ENCODE measurements around the gene PLXNA2. TPM values are rescaled to one million over a fixed set of nuclear protein-coding genes. Genes with fewer than 3 reads are reported as not detected.

Gene PLXNA2
- total RNA-seq, 1 donor from 2014 or later, result 1.7 TPM

DNA sequence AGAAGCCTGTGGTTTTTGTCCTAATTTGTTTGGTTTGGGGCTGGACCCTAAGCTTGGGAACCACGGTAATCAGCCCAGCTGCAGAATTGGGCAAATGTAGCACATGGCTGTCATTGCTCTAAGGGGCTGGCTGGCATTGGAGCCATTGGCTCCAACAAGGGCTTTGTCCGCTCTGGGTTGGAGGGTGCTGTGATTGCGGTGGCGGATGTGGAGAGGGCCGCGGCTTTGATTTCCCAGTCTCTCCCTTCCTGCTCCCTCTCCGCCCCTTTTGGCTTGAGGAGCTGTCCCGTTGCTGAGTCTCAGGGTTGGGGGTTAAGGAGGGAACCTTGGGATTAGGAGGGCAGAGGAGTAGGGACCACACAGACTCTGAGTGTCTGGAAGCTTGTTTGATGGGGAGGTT lies 241.5 kb downstream of the PLXNA2 start:
- Histone ChIP-seq H3K9me3 (ENCODE audit: low read depth) (no peaks in the 10 kb centered on the region), H3K4me3 (no peak overlapping the region), H3K4me2 (no peak overlapping the region), H4K20me1 (ENCODE audit: low read depth) (no peaks in the 10 kb centered on the region), H3K27me3 (no peaks in the 10 kb centered on the region), H3K36me3 (no peaks in the 10 kb centered on the region), H3F3A (ENCODE audit: low read depth) (no peaks in the 10 kb centered on the region), H3K9ac (no peak overlapping the region), H2AFZ (replicated peaks) (no peak overlapping the region), H3K79me2 (ENCODE audit: low read depth) (no peaks in the 10 kb centered on the region), H3K27ac (no peak overlapping the region), H3K4me1 (no peaks in the 10 kb centered on the region)
- Mint-ChIP-seq H3K27me3 (ENCODE audit: insufficient read depth, low read depth) (peaks cover 6% of the 10 kb centered on the region), H3K27ac (no peak overlapping the region), H3K9me3 (peaks cover 13% of the 10 kb centered on the region), H3K4me3 (no peak overlapping the region), H3K36me3 (no peaks in the 10 kb centered on the region), H3K4me1 (no peaks in the 10 kb centered on the region)
- TF ChIP-seq, protein P1, sequence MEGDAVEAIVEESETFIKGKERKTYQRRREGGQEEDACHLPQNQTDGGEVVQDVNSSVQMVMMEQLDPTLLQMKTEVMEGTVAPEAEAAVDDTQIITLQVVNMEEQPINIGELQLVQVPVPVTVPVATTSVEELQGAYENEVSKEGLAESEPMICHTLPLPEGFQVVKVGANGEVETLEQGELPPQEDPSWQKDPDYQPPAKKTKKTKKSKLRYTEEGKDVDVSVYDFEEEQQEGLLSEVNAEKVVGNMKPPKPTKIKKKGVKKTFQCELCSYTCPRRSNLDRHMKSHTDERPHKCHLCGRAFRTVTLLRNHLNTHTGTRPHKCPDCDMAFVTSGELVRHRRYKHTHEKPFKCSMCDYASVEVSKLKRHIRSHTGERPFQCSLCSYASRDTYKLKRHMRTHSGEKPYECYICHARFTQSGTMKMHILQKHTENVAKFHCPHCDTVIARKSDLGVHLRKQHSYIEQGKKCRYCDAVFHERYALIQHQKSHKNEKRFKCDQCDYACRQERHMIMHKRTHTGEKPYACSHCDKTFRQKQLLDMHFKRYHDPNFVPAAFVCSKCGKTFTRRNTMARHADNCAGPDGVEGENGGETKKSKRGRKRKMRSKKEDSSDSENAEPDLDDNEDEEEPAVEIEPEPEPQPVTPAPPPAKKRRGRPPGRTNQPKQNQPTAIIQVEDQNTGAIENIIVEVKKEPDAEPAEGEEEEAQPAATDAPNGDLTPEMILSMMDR (IDR thresholded peaks at IDR 0.05), result no peak
- TF ChIP-seq EZH2 (IDR thresholded peaks at IDR 0.05) (no peak), EZH2phosphoT487 (IDR thresholded peaks at IDR 0.05) (no peak)
- DNase-seq (ENCODE audit: low spot score), result no peak

DNA sequence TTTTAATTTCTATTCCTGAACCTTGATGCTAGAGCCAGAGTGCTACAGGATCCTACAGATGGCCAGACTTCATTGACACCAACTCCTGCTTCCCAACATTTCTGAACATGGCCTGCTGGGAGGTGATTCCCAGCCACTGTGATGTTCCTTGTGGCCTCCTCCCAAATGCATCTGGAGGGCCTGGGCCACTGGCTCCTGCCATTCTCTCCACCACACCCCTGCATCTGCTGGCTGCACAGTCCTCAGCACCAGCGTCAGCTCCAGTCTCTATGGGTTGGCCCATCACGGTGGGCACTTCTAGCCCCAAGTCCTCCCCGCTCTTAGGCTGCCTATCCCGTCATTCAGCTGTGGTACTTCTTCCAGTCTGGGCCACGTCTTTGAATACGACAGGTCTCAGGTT lies 242.1 kb downstream of the PLXNA2 start:
- TF ChIP-seq EZH2 (IDR thresholded peaks at IDR 0.05), result no peak
- no peak for TF ChIP-seq EZH2phosphoT487 (IDR thresholded peaks at IDR 0.05)
- TF ChIP-seq, protein P1 (IDR thresholded peaks at IDR 0.05), result no peak
- H3K4me3 Mint-ChIP-seq, result no peak overlapping the region

DNA sequence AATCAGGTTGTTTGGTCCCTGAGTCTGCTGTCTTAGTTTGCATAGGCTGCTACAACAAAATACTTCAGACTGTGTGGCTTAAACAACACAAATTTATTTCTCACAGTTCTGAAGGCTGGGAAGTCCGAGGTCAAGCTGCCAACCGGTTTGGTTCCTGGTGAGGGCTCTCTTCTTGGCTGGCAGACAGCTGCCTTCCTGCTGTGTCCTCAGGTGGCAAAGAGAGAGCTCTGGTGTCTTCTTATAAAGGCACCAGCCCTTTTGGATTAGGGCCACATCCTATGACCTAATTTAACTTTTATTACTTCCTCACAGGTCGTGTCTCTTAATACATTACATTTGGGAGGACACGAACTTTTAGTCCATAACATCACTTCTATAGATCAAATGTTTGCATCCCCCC lies 243.7 kb downstream of the PLXNA2 start:
- H3K4me2 ChIP-seq, result no peak overlapping the region
- no peaks in the 10 kb centered on the region for H3K36me3 ChIP-seq
- H3K36me3 Mint-ChIP-seq, result no peaks in the 10 kb centered on the region
- no peak overlapping the region for H3K4me3 ChIP-seq
- no peaks in the 10 kb centered on the region for H3K27me3 ChIP-seq
- no peak overlapping the region for H3K27ac ChIP-seq
- no peak for DNase-seq (ENCODE audit: low spot score)
- H3K9me3 Mint-ChIP-seq, result peaks cover 12% of the 10 kb centered on the region
- H3K4me1 Mint-ChIP-seq, result no peaks in the 10 kb centered on the region
- no peak overlapping the region for H3K9ac ChIP-seq
- no peak overlapping the region for H2AFZ ChIP-seq (replicated peaks)
- no peak for TF ChIP-seq EZH2phosphoT487 (IDR thresholded peaks at IDR 0.05)
- TF ChIP-seq, protein P1 (IDR thresholded peaks at IDR 0.05), result no peak
- no peaks in the 10 kb centered on the region for H3K9me3 ChIP-seq (ENCODE audit: low read depth)
- H3K79me2 ChIP-seq (ENCODE audit: low read depth), result no peaks in the 10 kb centered on the region
- H3K4me1 ChIP-seq, result no peaks in the 10 kb centered on the region
- H3F3A ChIP-seq (ENCODE audit: low read depth), result no peaks in the 10 kb centered on the region
- H3K4me3 Mint-ChIP-seq, result no peak overlapping the region
- H4K20me1 ChIP-seq (ENCODE audit: low read depth), result no peaks in the 10 kb centered on the region
- no peak overlapping the region for H3K27ac Mint-ChIP-seq
- H3K27me3 Mint-ChIP-seq (ENCODE audit: insufficient read depth, low read depth), result peaks cover 5% of the 10 kb centered on the region

More for the DNA sequence above, 242.1 kb downstream of the PLXNA2 start:
- H3K27me3 Mint-ChIP-seq (ENCODE audit: insufficient read depth, low read depth), result peaks cover 8% of the 10 kb centered on the region
- no peak overlapping the region for H2AFZ ChIP-seq (replicated peaks)
- H3K36me3 ChIP-seq, result no peaks in the 10 kb centered on the region
- no peak overlapping the region for H3K4me2 ChIP-seq
- no peaks in the 10 kb centered on the region for H4K20me1 ChIP-seq (ENCODE audit: low read depth)
- no peaks in the 10 kb centered on the region for H3K27me3 ChIP-seq
- no peaks in the 10 kb centered on the region for H3K9me3 ChIP-seq (ENCODE audit: low read depth)
- no peaks in the 10 kb centered on the region for H3F3A ChIP-seq (ENCODE audit: low read depth)
- H3K27ac ChIP-seq, result no peak overlapping the region
- no peaks in the 10 kb centered on the region for H3K4me1 ChIP-seq
- H3K9me3 Mint-ChIP-seq, result peaks cover 13% of the 10 kb centered on the region
- H3K4me3 ChIP-seq, result no peak overlapping the region
- no peak overlapping the region for H3K9ac ChIP-seq
- no peaks in the 10 kb centered on the region for H3K4me1 Mint-ChIP-seq
- no peaks in the 10 kb centered on the region for H3K36me3 Mint-ChIP-seq
- no peak for DNase-seq (ENCODE audit: low spot score)
- peak overlapping the region; percentile 48 for H3K27ac Mint-ChIP-seq
- H3K79me2 ChIP-seq (ENCODE audit: low read depth), result no peaks in the 10 kb centered on the region
